Gastrocnemius medialis (tissue), 4 donors: ENCODE data around the gene CAMK2D. TPM values are rescaled to one million over a fixed set of nuclear protein-coding genes. Genes with fewer than 3 reads are reported as not detected.

Experiments used
- ATAC-seq, 2 donors: fragments of 150-250 bp; one replicate each; pipeline ENCODE4 v1.9.1; 2016
- DNase-seq, 2 donors: peaks; one replicate each; pipeline ENCODE4 v3.0.0-alpha.2; 2019
- H3K27ac ChIP-seq, 4 donors: fragments of 200-600 bp; sonication (generic); 1 replicate in 1 of 4; 2 replicates in 3 of 4; pipeline ENCODE4 v1.5.1; 2016 to 2018; ENCODE audit warnings: mild to moderate bottlenecking in 2 of 4, moderate library complexity in 1 of 4
- H3K27me3 ChIP-seq, 3 donors: fragments of 200-600 bp; sonication (generic) in 2 of 3; 1 replicate in 1 of 3; 2 replicates in 2 of 3; pipeline versions ENCODE4 v1.5.1 to v1.6.0; 2016 to 2019; ENCODE audit warnings: mild to moderate bottlenecking in 1 of 3, moderate library complexity in 1 of 3
- H3K36me3 ChIP-seq, 2 donors: fragments of 200-600 bp; sonication (generic) in 1 of 2; one replicate each; pipeline ENCODE4 v1.5.1; 2017 to 2018
- H3K4me1 ChIP-seq, 2 donors: fragments of 200-600 bp; sonication (generic) in 1 of 2; one replicate each; pipeline ENCODE4 v1.5.1; 2016 to 2017; ENCODE audit warnings: mild to moderate bottlenecking in 2 of 2
- H3K4me3 ChIP-seq, 4 donors: fragments of 200-600 bp; sonication (generic) in 3 of 4; 1 replicate in 1 of 4; 2 replicates in 3 of 4; pipeline ENCODE4 v1.5.1; 2016 to 2019; ENCODE audit warnings: mild to moderate bottlenecking in 2 of 4
- H3K9me3 ChIP-seq, 3 donors: fragments of 200-600 bp; sonication (generic) in 2 of 3; 1 replicate in 1 of 3; 2 replicates in 2 of 3; pipeline ENCODE4 v1.5.1; 2016 to 2019
- CTCF ChIP-seq, 5 experiments: fragments of 450-650 bp in 3 of 5; fragments of 200-600 bp in 2 of 5; sonication (generic) in 2 of 5; IDR thresholded peaks in 4 of 5; conservative IDR thresholded peaks in 1 of 5; 1 replicate in 4 of 5; 2 replicates in 1 of 5; pipeline ENCODE4 v1.5.1; 2016 to 2019; ENCODE audit warnings: antibody characterized with exemption in 5 of 5, mild to moderate bottlenecking in 3 of 5, moderate library complexity in 3 of 5
- POLR2A ChIP-seq, 2 donors: fragments of 450-650 bp; IDR thresholded peaks; one replicate each; pipeline ENCODE4 v1.6.1; 2017; ENCODE audit warnings: antibody characterized with exemption in 2 of 2, mild to moderate bottlenecking in 2 of 2, moderate library complexity in 2 of 2
- in situ Hi-C, 4 donors: fragments of 200-750 bp; cut with MboI; loops; one replicate each; pipeline versions ENCODE4 v1.15.0 to v1.8.0; 2017; ENCODE audit warnings: low sequenced_read_pairs in 4 of 4
- intact Hi-C: fragments of 100-400 bp; cut with DNase I; formaldehyde crosslinking; loops from one replicate; pipeline ENCODE4 v1.15.1; 2023; ENCODE audit warnings: low total_unique reads
- total RNA-seq, 4 donors: library from RNA; depleted of rRNA; stranded (reverse); fragments of >200 nt; gene quantifications; one replicate each; pipeline versions ENCODE4 v1.1.0 to v1.2.3, GENCODE V29; 2016

CAMK2D gene
- total RNA-seq, 4 donors from 2014 or later: 73.2 to 149 (median 119) TPM

- TF ChIP-seq CTCF (IDR thresholded peaks at IDR 0.05 in 4 of 5, conservative IDR thresholded peaks at IDR 0.05 in 1 of 5) (no peak), POLR2A (IDR thresholded peaks at IDR 0.05) (no peak)
- peak; percentile 13 to 37 for ATAC-seq
- intact Hi-C loops (loop anchor here (2.0 to 10.0 kb wide), 4 partner anchors 36 to 526 kb away; no protein-coding TSS in a partner anchor), in situ Hi-C loops (loop anchor here (5.0 to 10.0 kb wide), 4 partner anchors 144 to 214 kb away; partner anchors contain the start of gene CAMK2D (in 1 of the 4))
- no peak for DNase-seq
- peaks cover 0 to 12% of the 10 kb centered on the region in 2 donors for H3K36me3 ChIP-seq
- H3K9me3 ChIP-seq: no peaks in the 10 kb centered on the region
- no peaks in the 10 kb centered on the region for H3K27me3 ChIP-seq
- H3K4me1 ChIP-seq: peaks cover 16 to 22% of the 10 kb centered on the region in 2 donors
- H3K4me3 ChIP-seq: no peak overlapping the region
- peak overlapping the region; percentile 69 to 81 (median 78) for H3K27ac ChIP-seq
Measured at GRCh38 chr4:113548303-113548702, 213.2 kb downstream of the CAMK2D start.

GRCh38 chr4:113547487-113548042, 214.0 kb downstream of the CAMK2D start:
- in situ Hi-C loops: loop anchor here (5.0 to 10.0 kb wide), 4 partner anchors 143 to 215 kb away; partner anchors contain the start of gene CAMK2D (in 1 of the 4)
- H3K27ac ChIP-seq: peak overlapping the region; percentile 69 to 81 (median 78)

GRCh38 chr4:113541933-113542332, 219.6 kb downstream of the CAMK2D start:
- peak overlapping the region; percentile 0 to 70 (median 42) for H3K27ac ChIP-seq
- TF ChIP-seq CTCF (IDR thresholded peaks at IDR 0.05 in 4 of 5, conservative IDR thresholded peaks at IDR 0.05 in 1 of 5) (no peak), POLR2A (IDR thresholded peaks at IDR 0.05) (no peak)
- H3K4me1 ChIP-seq: peaks cover 25 to 30% of the 10 kb centered on the region in 2 donors
- ATAC-seq (no peak), DNase-seq (no peak)
- in situ Hi-C loops (loop anchor here (10.0 kb wide), 3 partner anchors 137 to 213 kb away; no protein-coding TSS in a partner anchor), intact Hi-C loops (loop anchor here (10.0 kb wide), 1 partner anchor 533 kb away; no protein-coding TSS in a partner anchor)
- H3K9me3 ChIP-seq: no peaks in the 10 kb centered on the region
- peaks cover 0 to 5% of the 10 kb centered on the region in 2 donors for H3K36me3 ChIP-seq
- no peaks in the 10 kb centered on the region for H3K27me3 ChIP-seq
- H3K4me3 ChIP-seq: no peak overlapping the region

More at GRCh38 chr4:113547487-113548042, 214.0 kb downstream of the CAMK2D start:
- Histone ChIP-seq H3K4me3 (no peak overlapping the region), H3K4me1 (peaks cover 16 to 22% of the 10 kb centered on the region in 2 donors), H3K9me3 (no peaks in the 10 kb centered on the region), H3K36me3 (peaks cover 0 to 12% of the 10 kb centered on the region in 2 donors), H3K27me3 (no peaks in the 10 kb centered on the region)
- TF ChIP-seq CTCF (IDR thresholded peaks at IDR 0.05 in 4 of 5, conservative IDR thresholded peaks at IDR 0.05 in 1 of 5): peak; percentile 95 to 98 (median 96)
- TF ChIP-seq POLR2A (IDR thresholded peaks at IDR 0.05): peak in 1 of 2 donors; percentile 13
- DNase-seq (peak; percentile 81 to 91), ATAC-seq (peak; percentile 96 to 99)
- intact Hi-C loops: loop anchor here (1.0 to 10.0 kb wide), 7 partner anchors 37 to 527 kb away; partner anchors contain the start of gene CAMK2D

GRCh38 chr4:113540859-113541258, 220.7 kb downstream of the CAMK2D start:
- Histone ChIP-seq H3K27ac (peak overlapping the region; percentile 27 to 70 (median 52)), H3K4me3 (no peak overlapping the region), H3K9me3 (no peaks in the 10 kb centered on the region), H3K4me1 (peaks cover 25 to 33% of the 10 kb centered on the region in 2 donors), H3K27me3 (no peaks in the 10 kb centered on the region), H3K36me3 (peaks cover 0 to 4% of the 10 kb centered on the region in 2 donors)
- intact Hi-C loops: loop anchor here (10.0 kb wide), 1 partner anchor 534 kb away; no protein-coding TSS in a partner anchor
- TF ChIP-seq POLR2A (IDR thresholded peaks at IDR 0.05): no peak
- TF ChIP-seq CTCF (IDR thresholded peaks at IDR 0.05 in 4 of 5, conservative IDR thresholded peaks at IDR 0.05 in 1 of 5): no peak
- DNase-seq (no peak), ATAC-seq (peak; percentile 43 to 66)
- in situ Hi-C loops: loop anchor here (10.0 kb wide), 3 partner anchors 136 to 214 kb away; no protein-coding TSS in a partner anchor
